Neural crest cell (in vitro differentiated cells): ENCODE measurements around the gene TUBB4A. TPM values are rescaled to one million over a fixed set of nuclear protein-coding genes. Genes with fewer than 3 reads are reported as not detected.

ENCODE experiments used
- DNase-seq: peaks from one replicate; pipeline ENCODE4 v3.0.0; 2021; ENCODE audit warnings: low read depth, mixed read lengths, low spot score
- H3K27ac Mint-ChIP-seq: one replicate; pipeline ENCODE4 v1.8.0; 2021; ENCODE audit warnings: mild to moderate bottlenecking, mixed read lengths; ENCODE audit not compliant: unreplicated experiment
- H3K27me3 Mint-ChIP-seq: 2 replicates; pipeline ENCODE4 v1.8.0; 2021; ENCODE audit warnings: low read depth, mild to moderate bottlenecking, mixed read lengths
- H3K36me3 Mint-ChIP-seq: 2 replicates; pipeline ENCODE4 v1.8.0; 2021; ENCODE audit warnings: low read depth, mild to moderate bottlenecking, mixed read lengths
- H3K4me1 Mint-ChIP-seq: 2 replicates; pipeline ENCODE4 v1.8.0; 2021; ENCODE audit warnings: mixed read lengths
- H3K4me3 Mint-ChIP-seq: one replicate; pipeline ENCODE4 v1.8.0; 2021; ENCODE audit warnings: mild to moderate bottlenecking, mixed read lengths
- H3K9me3 Mint-ChIP-seq: 2 replicates; pipeline ENCODE4 v1.8.0; 2021; ENCODE audit warnings: mixed read lengths
- CTCF ChIP-seq: fragments of 200-600 bp; sonication (generic); conservative IDR thresholded peaks from 2 replicates; pipeline ENCODE4 v1.5.0; 2021; ENCODE audit warnings: antibody characterized with exemption, mild to moderate bottlenecking
- total RNA-seq: library from RNA; stranded (reverse); gene quantifications from 2 replicates; pipeline ENCODE4 v1.2.1, GENCODE V29; 2021

Gene TUBB4A
- total RNA-seq, 1 donor from 2014 or later = 39.9 TPM

GRCh38 chr19:6494438-6495036 is 7.6 kb downstream of the TUBB4A start:
- H3K4me3 Mint-ChIP-seq = no peak overlapping the region
- peaks cover 5% of the 10 kb centered on the region for H3K36me3 Mint-ChIP-seq
- DNase-seq = no peak
- peaks cover 9% of the 10 kb centered on the region for H3K27me3 Mint-ChIP-seq
- H3K27ac Mint-ChIP-seq = no peak overlapping the region
- peaks cover 5% of the 10 kb centered on the region for H3K4me1 Mint-ChIP-seq
- no peak for TF ChIP-seq CTCF
- peaks cover 4% of the 10 kb centered on the region for H3K9me3 Mint-ChIP-seq

- Mint-ChIP-seq H3K36me3 (peaks cover 5% of the 10 kb centered on the region), H3K27ac (no peak overlapping the region), H3K4me1 (peaks cover 9% of the 10 kb centered on the region), H3K9me3 (peaks cover 4% of the 10 kb centered on the region), H3K27me3 (peaks cover 3% of the 10 kb centered on the region), H3K4me3 (no peak overlapping the region)
- no peak for TF ChIP-seq CTCF
- no peak for DNase-seq
These were observed 10.1 kb downstream of the TUBB4A start for GRCh38 chr19:6491802-6492592.

DNA sequence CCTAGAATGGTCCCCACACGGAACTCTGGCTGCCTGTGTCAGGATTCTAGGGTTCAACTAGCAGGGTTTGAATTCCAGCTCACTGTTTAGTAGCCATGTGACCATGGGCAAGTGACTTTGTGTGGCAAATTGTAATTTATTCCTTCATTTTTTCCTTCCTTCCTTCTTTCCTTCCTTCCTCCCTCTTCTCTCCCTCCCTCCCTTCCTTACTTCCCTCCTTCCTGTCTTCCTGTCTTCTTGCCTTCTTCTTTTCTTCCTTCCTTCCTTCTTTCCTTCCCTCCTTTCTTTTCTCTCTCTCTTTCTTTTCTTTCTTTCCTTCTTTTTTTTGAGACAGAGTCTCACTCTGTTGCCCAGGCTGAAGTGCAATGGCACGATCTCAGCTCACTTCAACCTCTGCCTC is 12.0 kb downstream of the TUBB4A start:
- Mint-ChIP-seq H3K4me3 (no peak overlapping the region), H3K36me3 (peaks cover 5% of the 10 kb centered on the region), H3K27me3 (peaks cover 3% of the 10 kb centered on the region), H3K4me1 (peaks cover 9% of the 10 kb centered on the region), H3K27ac (no peak overlapping the region), H3K9me3 (peaks cover 4% of the 10 kb centered on the region)
- no peak for TF ChIP-seq CTCF
- no peak for DNase-seq

- H3K4me3 Mint-ChIP-seq = no peak overlapping the region
- peaks cover 3% of the 10 kb centered on the region for H3K27me3 Mint-ChIP-seq
- TF ChIP-seq CTCF = no peak
- peaks cover 9% of the 10 kb centered on the region for H3K4me1 Mint-ChIP-seq
- H3K27ac Mint-ChIP-seq = peak overlapping the region; percentile 78
- DNase-seq = no peak
- peaks cover 5% of the 10 kb centered on the region for H3K36me3 Mint-ChIP-seq
- H3K9me3 Mint-ChIP-seq = peaks cover 4% of the 10 kb centered on the region
These were observed 12.6 kb downstream of the TUBB4A start for GRCh38 chr19:6489278-6490061.

- Mint-ChIP-seq H3K36me3 (no peaks in the 10 kb centered on the region), H3K27ac (no peak overlapping the region), H3K27me3 (peaks cover 13% of the 10 kb centered on the region), H3K9me3 (no peaks in the 10 kb centered on the region), H3K4me3 (no peak overlapping the region), H3K4me1 (peaks cover 11% of the 10 kb centered on the region)
- TF ChIP-seq CTCF = no peak
- no peak for DNase-seq
These were observed 17.3 kb downstream of the TUBB4A start for GRCh38 chr19:6484831-6485230.
